Stimulated activated CD8-positive, alpha-beta memory T cell treated with anti-CD3 and anti-CD28 coated beads, Interleukin-4, amount 100 ng/mL, for 48 hours (primary cell): ENCODE results near the gene NEUROD4.

Experiments
- DNase-seq: peaks from one replicate; pipeline ENCODE4 v3.0.0-alpha.2; 2020

NEUROD4 gene

DNA sequence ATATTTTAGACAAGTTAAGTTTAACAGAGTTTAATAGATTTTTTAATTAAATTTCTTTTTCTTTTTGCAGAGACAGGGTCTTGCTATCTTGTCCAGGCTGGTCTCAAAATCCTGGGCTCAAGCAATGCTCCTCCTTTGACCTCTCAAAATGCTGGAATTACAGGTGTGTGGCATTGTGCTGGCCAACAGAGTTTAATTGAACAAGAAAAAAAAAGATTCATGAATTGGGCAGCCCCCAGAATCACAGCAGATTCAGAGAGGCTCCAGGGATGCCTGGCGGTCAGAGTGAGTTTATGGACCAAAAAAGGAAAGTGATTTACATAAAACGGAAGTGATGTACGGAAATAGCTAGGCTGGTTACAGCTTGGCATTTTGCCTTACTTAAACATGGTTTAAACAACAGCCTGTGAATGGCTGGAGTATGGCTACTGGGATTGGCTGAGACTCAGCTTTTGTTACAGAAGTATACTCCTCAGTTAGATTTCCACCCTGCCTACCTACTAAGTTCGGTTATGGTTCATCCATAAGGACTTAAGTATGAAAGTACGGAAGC, 20.7 kb upstream of the NEUROD4 start:
- DNase-seq, result no peak

DNA sequence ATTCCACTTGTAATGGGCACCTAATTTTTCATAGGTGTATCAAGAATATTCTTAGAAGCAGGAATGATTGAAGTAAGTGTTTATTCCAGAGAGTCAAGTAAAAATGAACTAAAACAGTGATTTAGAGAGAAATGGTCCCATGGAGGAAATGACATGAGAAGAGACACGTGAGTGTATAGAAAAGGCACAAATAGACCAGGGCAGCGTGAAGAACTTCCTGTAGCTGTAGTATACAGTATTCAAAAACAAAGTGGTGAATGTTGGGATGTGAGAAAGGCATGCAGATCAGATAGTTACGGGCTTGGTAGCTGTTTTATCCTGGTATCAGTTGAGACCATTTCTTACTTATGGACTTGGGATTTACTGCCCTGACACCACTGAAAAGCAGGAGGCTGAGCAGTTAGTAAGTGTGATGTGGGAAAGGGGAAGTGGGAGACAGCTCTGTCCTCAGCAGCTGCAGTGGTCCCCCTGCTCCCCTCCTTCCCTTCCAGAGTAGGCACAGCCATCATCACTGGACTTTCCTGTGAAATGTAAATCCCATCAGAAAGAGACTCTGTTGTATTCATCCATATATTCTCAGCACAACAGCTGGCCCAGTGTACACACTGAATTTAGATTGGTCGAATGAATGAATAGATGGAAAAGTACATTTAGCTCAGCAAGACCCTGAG, 18.4 kb upstream of the NEUROD4 start:
- DNase-seq, result no peak

DNA sequence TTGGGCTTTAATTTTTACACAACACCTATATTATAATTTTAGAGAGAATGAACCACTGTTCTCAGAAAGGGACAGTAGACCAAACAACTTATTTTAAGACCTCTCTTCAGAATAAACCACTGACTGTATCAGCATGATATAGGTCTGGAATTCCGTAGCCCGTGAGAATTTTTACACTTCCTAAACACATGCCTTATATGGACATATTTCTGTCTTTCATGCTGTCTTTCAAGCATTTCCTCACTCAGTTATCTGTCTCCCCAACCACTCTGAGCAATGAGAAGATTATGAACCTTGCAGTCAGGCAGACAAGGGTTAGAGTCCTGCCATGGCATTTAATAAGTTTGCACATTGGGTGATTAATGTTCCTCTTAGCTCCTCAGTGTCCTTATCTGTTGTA, 17.4 kb upstream of the NEUROD4 start:
- no peak for DNase-seq

- no peak for DNase-seq
Observed at GRCh38 chr12:55008944-55009585, 10.7 kb upstream of the NEUROD4 start.

DNA sequence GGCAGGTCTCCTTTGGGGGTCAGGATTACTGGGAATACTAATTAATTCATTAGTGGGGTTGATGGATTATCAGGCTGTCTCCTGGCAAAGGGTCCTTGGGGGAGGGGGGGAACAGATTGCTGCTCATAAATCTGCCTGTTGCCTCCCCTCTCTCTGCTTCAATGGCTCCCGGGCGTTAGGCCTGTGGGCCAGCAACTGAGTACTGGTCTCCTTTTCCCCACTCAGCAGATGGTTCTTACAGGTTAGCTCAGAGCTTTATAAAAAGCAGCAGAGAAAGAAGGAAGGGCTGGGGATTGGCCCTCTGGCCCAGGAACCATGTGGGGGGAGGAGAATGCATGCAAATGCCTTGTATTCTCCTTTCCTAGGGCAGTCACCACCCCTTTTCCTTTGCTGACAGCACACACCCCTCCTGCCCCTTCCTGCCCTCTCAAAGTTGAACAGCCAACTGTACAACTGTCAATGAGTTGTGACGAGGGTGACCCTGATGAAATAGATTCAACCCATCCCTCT, 2.3 kb upstream of the NEUROD4 start:
- DNase-seq, result no peak

DNA sequence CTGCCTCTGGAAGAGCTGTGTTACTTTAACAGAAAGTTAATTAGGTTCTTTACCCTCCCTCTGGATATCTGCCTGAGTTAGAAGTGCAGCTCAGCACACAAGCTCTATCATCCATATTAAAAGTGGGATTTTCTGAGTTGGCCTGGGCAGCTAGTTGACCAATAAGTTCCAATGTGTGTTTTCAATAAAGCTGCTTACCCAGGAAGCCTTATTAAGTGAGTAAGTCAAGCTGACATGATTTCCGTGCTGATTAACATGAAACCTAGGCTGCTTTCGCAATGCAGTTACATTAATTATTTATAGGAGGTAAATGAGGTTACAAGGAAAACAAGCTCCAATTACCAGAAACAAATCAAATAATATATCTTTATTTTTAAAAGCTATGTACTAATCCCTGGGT, 4.8 kb downstream of the NEUROD4 start:
- no peak for DNase-seq

DNA sequence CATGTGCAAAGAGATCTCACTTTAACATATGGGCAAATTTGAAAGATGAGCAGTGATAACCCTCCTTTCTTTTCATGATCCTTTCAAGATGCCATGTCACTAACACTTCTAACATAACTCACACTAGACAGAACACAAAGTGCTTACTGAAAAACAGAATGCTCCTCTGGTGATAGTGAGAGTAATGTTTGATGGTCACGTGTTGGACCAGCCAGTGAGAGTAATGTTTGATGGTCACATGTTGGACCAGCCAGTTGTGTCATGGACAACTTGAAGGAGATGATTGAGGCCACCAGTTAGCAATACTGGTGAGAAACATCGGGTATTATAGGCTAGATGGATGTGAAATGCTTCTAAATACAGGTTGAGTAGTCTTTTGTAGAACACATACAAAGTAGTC, 5.7 kb downstream of the NEUROD4 start:
- no peak for DNase-seq

GRCh38 chr12:55034218-55034617, 14.4 kb downstream of the NEUROD4 start:
- DNase-seq, result no peak

DNA sequence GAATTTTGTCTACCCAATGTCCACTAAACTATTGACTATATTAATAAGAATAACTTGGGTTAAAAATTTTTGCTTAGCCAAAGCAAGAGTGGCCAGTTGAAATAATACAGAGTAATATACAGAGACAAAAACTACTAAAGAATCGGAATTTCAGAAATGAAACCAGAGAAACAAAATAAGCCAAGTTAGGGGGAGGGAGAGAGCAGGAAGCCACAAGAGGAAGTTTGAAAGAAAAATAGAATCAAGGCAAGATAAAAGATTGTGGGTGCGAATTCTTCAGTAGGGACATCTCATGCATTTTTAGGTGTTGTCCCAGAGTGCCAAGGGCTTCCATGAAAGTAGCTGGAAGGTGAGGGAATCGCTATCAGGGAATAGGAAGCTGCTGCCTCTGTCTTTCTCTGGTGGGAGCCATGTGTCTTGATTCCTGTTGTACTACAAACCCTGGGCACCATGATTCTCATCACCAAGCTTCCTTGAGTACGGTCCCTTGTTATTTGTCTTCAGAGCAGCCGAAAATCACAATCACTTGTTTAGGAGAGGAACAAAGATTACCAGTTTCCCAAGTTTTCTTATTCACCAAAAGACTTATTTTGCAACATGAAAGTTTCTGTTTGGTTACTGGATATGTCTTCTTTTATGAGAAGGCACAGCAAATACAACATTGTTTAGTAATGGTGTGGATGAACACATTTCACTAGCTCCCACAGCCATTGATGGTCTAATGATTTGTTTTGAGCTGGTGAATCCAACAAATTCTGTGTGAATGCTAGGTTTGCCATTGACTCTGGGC, 16.7 kb downstream of the NEUROD4 start:
- no peak for DNase-seq

DNA sequence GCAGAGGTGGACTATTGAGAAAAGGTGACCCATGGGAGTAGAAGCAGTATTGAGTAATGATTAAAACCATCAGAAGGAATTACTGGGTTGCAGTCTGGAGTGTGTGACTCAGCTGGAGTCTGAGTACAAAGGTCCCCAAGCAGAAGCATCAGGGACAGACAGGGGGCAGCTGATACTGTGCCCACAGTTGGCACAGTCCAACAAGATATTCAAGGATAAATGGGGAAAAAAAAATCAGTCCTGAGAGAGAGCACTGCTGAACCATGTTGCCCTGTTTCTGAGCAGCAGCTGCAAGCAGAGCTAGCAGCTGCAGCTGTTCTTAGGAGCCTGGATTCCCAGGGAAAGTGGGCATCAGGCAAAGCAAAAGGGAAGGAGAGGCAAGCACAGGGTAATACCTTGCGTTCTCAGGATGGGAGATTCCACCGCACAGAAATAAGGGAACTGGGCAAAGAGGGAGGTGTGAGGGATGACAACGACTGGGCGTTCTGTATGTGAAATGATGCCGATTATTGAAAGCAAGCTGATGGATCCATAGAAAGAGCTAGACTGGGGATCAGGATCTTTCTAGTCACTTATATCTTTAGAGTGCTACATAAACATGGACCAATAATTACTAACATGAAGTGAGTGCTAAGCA, 17.7 kb downstream of the NEUROD4 start:
- DNase-seq, result no peak

- no peak for DNase-seq
Observed at GRCh38 chr12:55039395-55040354, 19.9 kb downstream of the NEUROD4 start.

- DNase-seq, result no peak
Observed at GRCh38 chr12:55041345-55042055, 21.7 kb downstream of the NEUROD4 start.

GRCh38 chr12:55043542-55043941, 23.8 kb downstream of the NEUROD4 start:
- DNase-seq, result no peak

- no peak for DNase-seq
Observed at GRCh38 chr12:55044135-55044534, 24.4 kb downstream of the NEUROD4 start.

GRCh38 chr12:55049676-55050075, 29.9 kb downstream of the NEUROD4 start:
- DNase-seq, result no peak

DNA sequence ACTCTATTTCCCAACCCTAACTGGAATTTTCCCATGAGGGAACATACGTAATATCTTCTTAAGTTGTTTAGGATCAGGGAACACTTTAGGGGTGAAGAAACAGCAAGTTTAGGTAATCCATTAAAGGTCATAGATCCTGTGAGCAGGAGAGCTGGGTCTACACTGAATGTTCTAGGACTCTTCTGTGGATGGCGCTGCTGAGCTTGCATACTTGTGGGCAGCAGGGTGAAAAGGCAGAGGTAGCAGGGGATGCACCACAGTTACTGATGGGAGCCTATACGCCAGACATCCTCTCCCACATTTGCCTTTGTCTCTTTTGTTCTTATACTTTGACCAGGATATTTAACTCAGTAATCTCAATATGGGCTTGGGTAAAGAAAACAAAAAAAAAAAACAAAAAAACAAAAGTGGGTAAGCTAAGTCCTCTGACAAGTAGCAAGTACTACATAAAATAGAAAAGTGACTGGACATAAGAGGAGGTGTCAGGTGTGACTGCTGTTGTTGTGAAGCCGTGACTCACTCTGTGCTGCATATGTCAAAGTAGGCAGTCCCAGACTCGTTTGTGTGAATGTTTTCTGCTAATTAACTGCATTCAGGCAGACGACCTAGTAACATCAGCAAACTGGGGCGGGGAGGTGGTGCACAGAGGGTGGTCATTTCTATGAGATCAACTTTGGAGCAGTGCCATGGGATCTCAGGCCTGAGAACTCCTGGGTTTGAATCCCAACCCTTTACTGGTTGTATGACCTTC, 31.6 kb downstream of the NEUROD4 start:
- DNase-seq, result no peak

DNA sequence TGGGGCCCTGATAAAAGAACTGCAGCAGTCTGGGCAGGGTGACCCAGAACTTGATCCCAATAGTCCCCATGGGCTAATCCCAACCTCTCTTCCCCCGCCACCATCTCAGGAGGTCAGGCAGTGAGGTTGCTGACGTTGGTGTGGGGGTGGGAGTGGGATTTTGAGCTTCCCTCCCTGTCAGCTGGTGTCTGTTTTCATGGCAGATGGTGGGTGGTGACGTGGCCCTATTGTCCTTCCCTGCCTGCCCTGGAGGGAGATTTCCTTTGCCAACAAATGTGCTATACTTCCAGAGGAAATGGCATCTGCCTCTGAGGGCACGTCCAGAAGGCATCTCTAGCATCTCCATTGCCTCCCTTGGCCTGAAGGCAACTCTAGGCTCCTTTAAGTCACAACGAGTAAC, 37.7 kb downstream of the NEUROD4 start:
- no peak for DNase-seq

DNA sequence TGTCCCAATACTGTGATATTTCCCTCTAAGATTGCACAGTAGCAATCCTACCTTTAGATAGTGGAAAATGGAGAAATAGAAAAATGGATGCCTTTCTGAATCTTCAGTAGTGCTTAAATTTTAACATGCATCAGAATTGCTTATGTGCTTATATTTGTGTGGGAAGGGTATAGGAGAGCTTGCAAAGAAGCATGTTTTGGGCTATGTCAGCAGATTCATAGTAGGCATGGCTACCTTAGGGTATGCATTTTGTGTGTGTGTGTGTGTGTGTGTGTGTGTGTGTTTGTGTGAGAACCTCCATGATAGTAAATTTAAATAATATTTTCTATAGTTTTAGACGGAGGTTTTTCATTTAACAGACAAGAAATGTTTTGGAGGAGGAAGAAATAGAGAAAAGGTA, 38.3 kb downstream of the NEUROD4 start:
- DNase-seq, result no peak

DNA sequence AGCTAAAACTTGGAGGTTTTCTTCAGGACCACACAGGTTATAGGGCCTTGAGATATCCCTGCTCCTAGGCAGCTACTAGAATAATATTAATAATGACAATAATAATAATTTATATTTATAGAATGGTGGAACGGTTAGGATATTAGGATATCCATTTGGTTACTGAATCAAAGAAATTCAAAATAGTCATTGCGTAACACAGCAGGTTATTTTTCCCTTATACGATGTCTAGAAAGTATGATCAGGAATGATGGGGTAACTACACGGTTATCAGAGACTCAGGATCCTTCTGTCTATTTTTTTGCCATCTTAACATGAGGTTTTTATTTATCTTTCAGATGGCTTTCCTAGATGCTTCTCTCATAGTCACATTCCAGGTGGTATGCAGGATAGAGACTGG, 39.0 kb downstream of the NEUROD4 start:
- DNase-seq, result no peak

- peak; percentile 55 for DNase-seq
Observed at GRCh38 chr12:55060470-55060869, 40.7 kb downstream of the NEUROD4 start.
